B cell (primary cell): ENCODE data around the gene ST6GALNAC3. TPM values are rescaled to one million over a fixed set of nuclear protein-coding genes. Genes with fewer than 3 reads are reported as not detected.

Experiments used
- ATAC-seq: fragments of 200-7000 bp; cut with Tn5 transposase; one replicate; pipeline ENCODE4 v1.10.0; 2021; ENCODE audit warnings: low read depth, mild to moderate bottlenecking, moderate number of reproducible peaks, moderate library complexity
- CTCF ChIA-PET: fragments of 350-600 bp; sonication (Branson Sonifier 250); formaldehyde crosslinking; loops from one replicate; lab custom pipeline; 2021; ENCODE audit warnings: antibody characterized with exemption, inconsistent platforms; lab: Charles Lee
- POLR2A ChIA-PET: fragments of 350-600 bp; sonication (Branson Sonifier 250); formaldehyde crosslinking; loops from one replicate; lab custom pipeline; 2021; ENCODE audit warnings: antibody characterized with exemption; lab: Charles Lee
- DNase-seq: peaks from one replicate; pipeline ENCODE4 v3.0.0; 2013
- H2AFZ ChIP-seq: 2 replicates; pipeline ENCODE4 v1.6.1; 2012; ENCODE audit warnings: mild to moderate bottlenecking, low read depth, low read length; ENCODE audit not compliant: insufficient read depth, poor library complexity, severe bottlenecking
- H3K27ac ChIP-seq, 2 donors: 1 replicate in 1 of 2; 2 replicates in 1 of 2; pipeline ENCODE4 v1.5.1; 2012 to 2013; ENCODE audit warnings: low read length in 2 of 2, mild to moderate bottlenecking in 2 of 2, moderate library complexity in 1 of 2
- H3K27me3 ChIP-seq, 4 experiments: fragments of 200-600 bp in 1 of 4; sonication (generic) in 1 of 4; replicated peaks in 1 of 4; 1 replicate in 2 of 4; 2 replicates in 2 of 4; pipeline versions ENCODE4 v1.6.1 to v1.7.0; 2013 to 2016; ENCODE audit warnings: low read length in 3 of 4, mild to moderate bottlenecking in 2 of 4, mixed read lengths in 1 of 4, moderate library complexity in 1 of 4; ENCODE audit not compliant: insufficient read depth in 4 of 4, control insufficient read depth in 3 of 4; ENCODE audit errors: control extremely low read depth in 1 of 4
- H3K36me3 ChIP-seq, 2 experiments: replicated peaks in 1 of 2; 1 replicate in 1 of 2; 2 replicates in 1 of 2; pipeline versions ENCODE4 v1.6.1 to v1.7.1; 2013; ENCODE audit warnings: low read length in 1 of 2; ENCODE audit not compliant: insufficient read depth in 2 of 2, control insufficient read depth in 1 of 2; ENCODE audit errors: control extremely low read depth in 1 of 2, extremely low read depth in 1 of 2
- H3K4me1 ChIP-seq, 2 donors: fragments of 200-600 bp in 1 of 2; sonication (generic) in 1 of 2; 1 replicate in 1 of 2; 2 replicates in 1 of 2; pipeline versions ENCODE4 v1.5.1 to v1.6.1; 2013 to 2017; ENCODE audit warnings: low read length in 2 of 2; ENCODE audit not compliant: control insufficient read depth in 2 of 2, insufficient read depth in 2 of 2
- H3K4me2 ChIP-seq: replicated peaks from 2 replicates; pipeline ENCODE3; 2012; ENCODE audit warnings: mild to moderate bottlenecking, low read depth, low read length; ENCODE audit not compliant: poor library complexity, severe bottlenecking
- H3K4me3 ChIP-seq, 5 experiments: fragments of 200-600 bp in 1 of 5; sonication (generic) in 1 of 5; 1 replicate in 3 of 5; 2 replicates in 2 of 5; pipeline versions ENCODE4 v1.5.1 to v1.7.0; 2011 to 2016; ENCODE audit warnings: low read length in 4 of 5, mild to moderate bottlenecking in 4 of 5, low read depth in 2 of 5, control low read depth in 1 of 5, moderate library complexity in 1 of 5; ENCODE audit not compliant: insufficient read depth in 1 of 5; ENCODE audit errors: control extremely low read depth in 1 of 5, extremely low read depth in 1 of 5
- H3K79me2 ChIP-seq: fragments of 200-600 bp; sonication (generic); one replicate; pipeline ENCODE4 v1.6.0; 2016; ENCODE audit warnings: low read length; ENCODE audit not compliant: control insufficient read depth, insufficient read depth
- H3K9ac ChIP-seq: fragments of 200-600 bp; sonication (generic); 2 replicates; pipeline ENCODE4 v1.6.1; 2017; ENCODE audit warnings: mild to moderate bottlenecking, low read length, moderate library complexity
- H3K9me3 ChIP-seq, 3 donors: one replicate each; pipeline versions ENCODE4 v1.6.1 to v1.7.1; 2013; ENCODE audit warnings: low read length in 2 of 3; ENCODE audit not compliant: control insufficient read depth in 2 of 3, insufficient read depth in 1 of 3; ENCODE audit errors: control extremely low read depth in 1 of 3
- H4K20me1 ChIP-seq: 2 replicates; pipeline ENCODE4 v1.6.0; 2012; ENCODE audit warnings: mild to moderate bottlenecking, low read length; ENCODE audit not compliant: insufficient read depth, control insufficient read depth, poor library complexity, severe bottlenecking
- H3K27ac Mint-ChIP-seq: one replicate; pipeline ENCODE4 v1.8.0; 2021; ENCODE audit warnings: mixed read lengths
- H3K27me3 Mint-ChIP-seq: one replicate; pipeline ENCODE4 v1.8.0; 2021; ENCODE audit warnings: mixed read lengths
- H3K4me1 Mint-ChIP-seq: one replicate; pipeline ENCODE4 v1.8.0; 2021; ENCODE audit warnings: mixed read lengths
- H3K4me3 Mint-ChIP-seq: one replicate; pipeline ENCODE4 v1.8.0; 2021; ENCODE audit warnings: mixed read lengths
- H3K9me3 Mint-ChIP-seq: one replicate; pipeline ENCODE4 v1.8.0; 2022; ENCODE audit warnings: mixed read lengths; ENCODE audit not compliant: insufficient read depth
- CTCF ChIP-seq: fragments of 200-600 bp; IDR thresholded peaks from one replicate; pipeline ENCODE4 v1.8.0; 2022; ENCODE audit warnings: antibody characterized with exemption, mild to moderate bottlenecking
- EZH2 ChIP-seq: IDR thresholded peaks from 2 replicates; pipeline ENCODE4 v1.6.1; 2012; ENCODE audit warnings: borderline replicate concordance, low read depth, mild to moderate bottlenecking, moderate library complexity, low read length; ENCODE audit not compliant: insufficient read depth, poor library complexity, severe bottlenecking
- WGBS: methylation state at CpG from one replicate; pipeline ENCODE4 v1.1.5; 2013; ENCODE audit warnings: missing lambda C conversion rate; ENCODE audit not compliant: insufficient coverage; 5-methylcytosine and 5-hydroxymethylcytosine counted together
- intact Hi-C: fragments of 100-400 bp; cut with micrococcal nuclease; formaldehyde crosslinking; loops from one replicate; pipeline ENCODE4 v1.10.0; 2022
- polyA plus RNA-seq: library from polyadenylated mRNA; depleted of rRNA; stranded (reverse); fragments of >200 nt; gene quantifications from 2 replicates; pipeline ENCODE4 v1.2.3, GENCODE V29; 2012
- total RNA-seq, 2 donors: library from RNA; stranded (reverse); fragments of 120-200 nt in 1 of 2; gene quantifications; 1 replicate in 1 of 2; 2 replicates in 1 of 2; pipeline versions ENCODE4 v1.2.3 to v1.2.4, GENCODE V29; 2013 to 2022

ST6GALNAC3 gene
- total and polyA plus RNA-seq, 2 donors (not counting 1 experiment from before 2014, with no cell fraction given) = 3.0 to 17.3 TPM

- no peak for ATAC-seq
- Histone ChIP-seq H3K9ac (no peak overlapping the region), H3K4me2 (no peak overlapping the region), H3K27me3 (peaks cover 0 to 9% (median 3%) of the 10 kb centered on the region in 4 experiments), H3K27ac (no peak overlapping the region), H3K79me2 (no peaks in the 10 kb centered on the region), H3K4me3 (no peak overlapping the region), H2AFZ (no peak overlapping the region), H3K4me1 (no peaks in the 10 kb centered on the region), H4K20me1 (no peaks in the 10 kb centered on the region), H3K36me3 (no peaks in the 10 kb centered on the region), H3K9me3 (peaks cover 0 to 2% (median 0%) of the 10 kb centered on the region in 3 donors)
- ChIA-PET POLR2A (no interaction called here), CTCF (no interaction called here)
- H3K4me1 Mint-ChIP-seq = no peaks in the 10 kb centered on the region
- no peak overlapping the region for H3K27ac Mint-ChIP-seq
- 36% methylated on average over 6 of the region's 6 CpGs for WGBS
- TF ChIP-seq CTCF (no peak), EZH2 (no peak)
- H3K9me3 Mint-ChIP-seq = no peaks in the 10 kb centered on the region
- DNase-seq = no peak
- H3K4me3 Mint-ChIP-seq = no peak overlapping the region
- intact Hi-C loops = no loop called here
- H3K27me3 Mint-ChIP-seq = peaks cover 47% of the 10 kb centered on the region
Observed at GRCh38 chr1:76053021-76053420, 21.5 kb upstream of the ST6GALNAC3 start.

GRCh38 chr1:76054359-76054758 is 20.2 kb upstream of the ST6GALNAC3 start:
- H3K9me3 Mint-ChIP-seq = no peaks in the 10 kb centered on the region
- DNase-seq = no peak
- H3K27me3 Mint-ChIP-seq = peaks cover 47% of the 10 kb centered on the region
- Histone ChIP-seq H3K27me3 (peaks cover 0 to 9% (median 3%) of the 10 kb centered on the region in 4 experiments), H3K4me1 (no peaks in the 10 kb centered on the region), H3K4me3 (no peak overlapping the region), H3K36me3 (no peaks in the 10 kb centered on the region), H3K9me3 (peaks cover 0 to 2% (median 0%) of the 10 kb centered on the region in 3 donors), H3K79me2 (no peaks in the 10 kb centered on the region), H4K20me1 (no peaks in the 10 kb centered on the region), H3K9ac (no peak overlapping the region), H3K27ac (no peak overlapping the region), H2AFZ (no peak overlapping the region), H3K4me2 (no peak overlapping the region)
- WGBS = 36% methylated on average over 1 of the region's 2 CpGs
- no peak overlapping the region for H3K4me3 Mint-ChIP-seq
- ATAC-seq = no peak
- POLR2A ChIA-PET = no interaction called here
- no peak for TF ChIP-seq CTCF
- no peak overlapping the region for H3K27ac Mint-ChIP-seq
- CTCF ChIA-PET = no interaction called here
- H3K4me1 Mint-ChIP-seq = no peaks in the 10 kb centered on the region
- intact Hi-C loops = no loop called here
